GM19324 (cell line): Measurements from ENCODE around the gene SCLT1.
"Not testable (repeated sequence)": the region's sequence is repeated elsewhere in the genome, so short reads cannot be mapped to it uniquely, and the experiment has no call there.

Experiments
- ATAC-seq: cut with Tn5 transposase; IDR thresholded peaks from one replicate; pipeline ENCODE4 v1.9.1; 2021; ENCODE audit warnings: mild to moderate bottlenecking, moderate library complexity; ENCODE audit not compliant: unreplicated experiment, low FRiP score

SCLT1 gene

DNA sequence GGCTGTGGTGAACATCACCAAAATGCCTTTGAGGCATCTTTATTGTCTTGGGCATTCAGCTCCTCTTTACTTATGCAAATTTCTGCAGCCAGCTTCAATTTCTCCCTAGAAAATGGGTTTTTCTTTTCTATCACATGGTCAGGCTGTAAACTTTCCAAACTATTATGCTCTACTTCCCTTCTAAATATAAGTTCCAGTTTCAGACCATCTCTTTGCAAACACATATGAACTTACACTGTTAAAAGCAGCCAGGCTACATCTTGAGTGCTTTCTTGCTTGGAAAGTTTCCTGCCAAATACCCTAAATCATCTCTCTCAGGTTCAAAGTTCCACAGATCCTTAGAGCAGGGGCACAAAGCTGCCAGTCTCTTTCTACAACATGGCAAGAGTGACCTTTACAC lies 13.2 kb downstream of the SCLT1 start:
- ATAC-seq: no peak

DNA sequence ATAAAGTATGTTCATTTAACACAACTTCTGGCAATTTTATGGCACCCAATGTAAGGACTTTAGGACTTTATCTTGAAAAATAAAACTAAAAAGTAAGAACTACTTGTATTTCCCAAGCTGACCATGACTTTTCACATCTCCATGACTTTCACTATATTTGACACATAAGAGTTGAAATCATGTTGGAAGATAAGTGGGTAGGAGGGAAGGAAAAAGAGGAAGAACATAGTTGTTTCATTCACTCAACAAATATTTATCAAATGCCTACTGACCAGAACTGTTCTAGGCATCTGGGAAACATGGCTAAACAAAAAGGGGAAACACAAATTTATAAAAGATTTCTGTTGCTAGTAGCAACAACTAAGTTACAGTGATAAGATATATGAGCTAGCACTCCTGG lies 16.0 kb downstream of the SCLT1 start:
- no peak for ATAC-seq

DNA sequence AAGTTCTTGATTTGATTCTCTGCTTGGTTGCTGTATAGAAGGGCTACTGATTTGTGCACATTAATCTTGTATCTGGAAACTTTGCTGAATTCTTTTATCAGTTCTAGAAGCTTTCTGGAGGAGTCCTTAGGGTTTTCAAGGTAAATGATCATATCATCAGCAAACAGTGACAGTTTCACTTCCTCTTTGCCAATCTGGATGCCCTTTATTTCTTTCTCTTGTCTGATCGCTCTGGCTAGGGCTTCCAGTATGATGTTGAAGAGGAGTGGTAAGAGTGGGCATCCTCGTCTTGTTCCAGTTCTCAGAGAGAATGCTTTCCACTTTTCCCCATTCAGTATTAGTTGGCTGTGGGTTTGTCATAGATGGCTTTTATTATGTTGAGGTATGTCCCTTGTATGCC lies 23.8 kb downstream of the SCLT1 start:
- not testable (repeated sequence) for ATAC-seq

DNA sequence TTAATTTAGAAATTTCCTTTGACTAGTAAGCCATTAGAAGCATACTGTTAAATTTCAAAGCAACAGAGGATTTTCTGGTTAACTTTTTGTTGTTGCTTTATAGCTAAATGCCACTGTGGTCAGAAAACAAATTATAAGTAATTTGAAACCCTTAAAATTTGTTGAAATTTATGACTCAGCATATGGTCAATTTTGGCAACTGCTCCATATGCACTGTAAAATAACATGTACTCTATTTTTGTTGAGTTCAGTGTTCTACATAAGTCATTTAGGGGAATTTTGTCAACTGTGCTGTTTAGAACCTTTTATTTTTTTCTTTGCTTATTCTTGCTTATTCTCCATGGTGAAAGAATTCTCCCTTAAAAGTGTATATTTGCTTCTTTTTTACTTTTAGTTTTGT lies 28.6 kb downstream of the SCLT1 start:
- no peak for ATAC-seq

DNA sequence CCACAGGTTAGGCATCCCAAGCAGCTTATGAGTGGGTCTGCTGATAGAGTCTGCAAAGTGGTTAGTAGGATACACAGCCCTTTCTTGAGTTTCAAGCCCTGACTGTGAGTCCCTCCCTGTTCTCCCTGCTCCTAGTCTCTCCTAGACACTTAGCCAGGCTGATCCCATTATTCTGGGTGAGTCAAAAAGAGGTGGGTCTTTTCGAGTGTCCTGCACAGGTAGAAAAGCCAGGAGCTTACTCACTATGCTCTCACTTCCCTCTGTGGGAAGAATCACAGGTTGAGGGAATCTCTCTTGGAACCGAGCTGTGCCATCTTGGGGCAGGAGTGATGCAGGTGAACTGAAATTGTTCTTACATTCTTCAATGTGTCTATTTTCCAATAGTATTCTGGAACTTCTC lies 29.7 kb downstream of the SCLT1 start:
- ATAC-seq: no peak

DNA sequence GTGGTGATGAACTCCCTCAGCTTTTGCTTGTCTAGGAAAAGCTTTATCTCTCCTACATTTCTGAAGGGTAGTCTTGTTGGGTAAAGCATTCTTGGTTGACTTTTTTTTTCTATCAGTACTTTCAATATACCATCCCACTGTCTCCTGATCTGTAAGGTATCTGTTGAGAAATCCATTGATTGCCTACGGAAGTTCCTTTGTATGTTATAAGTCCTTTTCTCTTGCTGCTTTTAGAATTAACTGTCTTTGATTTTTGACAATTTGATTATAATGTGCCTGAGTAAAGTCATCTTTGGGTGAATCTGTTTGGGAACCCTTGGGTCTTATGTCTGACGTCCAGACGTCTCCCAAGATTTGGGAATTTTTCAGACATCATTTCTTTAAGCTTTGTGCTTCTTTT lies 30.8 kb downstream of the SCLT1 start:
- ATAC-seq: no peak

DNA sequence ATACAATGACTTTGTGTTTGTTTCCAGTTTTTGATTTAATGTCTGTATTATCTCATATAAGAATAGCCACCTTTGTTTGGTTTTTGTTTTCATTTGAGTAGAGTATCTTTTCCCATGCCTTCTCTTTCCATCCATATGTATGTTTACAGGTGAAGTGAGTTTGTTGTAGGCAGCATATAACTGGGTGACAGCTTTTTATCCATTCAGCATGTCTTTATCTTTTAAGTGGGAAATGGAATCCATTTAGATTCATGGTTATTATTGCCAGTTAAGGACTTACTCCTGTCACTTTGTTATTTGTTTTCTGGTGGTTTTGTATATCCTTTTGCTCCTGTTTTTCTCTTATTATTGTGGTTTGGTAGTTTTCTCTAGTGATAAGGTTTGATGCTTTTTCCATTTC lies 34.3 kb downstream of the SCLT1 start:
- no peak for ATAC-seq

DNA sequence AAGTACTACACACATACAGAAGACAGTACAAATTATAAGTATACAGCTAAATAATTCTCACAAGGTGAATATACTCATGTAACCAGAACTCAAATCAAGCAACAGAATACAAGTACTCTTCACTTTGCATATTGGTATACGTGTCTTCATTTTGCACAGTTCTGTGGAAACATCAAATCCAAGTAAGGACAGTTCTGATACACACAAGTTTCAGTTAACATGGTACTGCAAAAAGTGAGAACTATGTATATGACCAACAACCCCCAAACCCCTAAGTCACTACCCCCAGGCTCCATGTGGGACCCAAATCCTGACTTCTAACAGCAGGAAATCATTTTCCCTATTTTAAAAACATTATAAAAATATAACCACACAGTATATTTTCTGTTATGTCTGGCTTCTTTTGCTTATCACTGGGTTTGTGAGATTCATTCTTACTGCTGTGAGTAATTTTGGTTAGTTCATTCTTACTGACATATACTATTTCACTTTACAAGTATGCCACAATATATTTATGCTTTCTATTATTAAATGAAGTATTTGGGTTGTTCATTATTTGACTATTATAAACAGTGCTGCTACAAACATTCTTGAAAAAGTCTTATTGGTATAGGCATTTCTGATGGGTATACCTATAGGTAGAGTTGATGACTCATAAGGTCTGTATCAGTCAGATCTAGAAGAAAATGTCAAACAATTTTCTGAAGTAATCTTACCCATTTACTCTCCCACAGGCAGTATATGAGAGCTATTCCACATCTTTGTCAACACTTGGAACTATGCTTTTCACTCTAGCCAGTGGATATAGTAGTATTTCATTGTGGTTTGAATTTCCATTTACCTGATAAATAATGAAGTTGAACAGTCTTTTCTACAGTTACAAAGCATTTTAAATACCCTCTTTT lies 47.0 kb downstream of the SCLT1 start:
- ATAC-seq: no peak

DNA sequence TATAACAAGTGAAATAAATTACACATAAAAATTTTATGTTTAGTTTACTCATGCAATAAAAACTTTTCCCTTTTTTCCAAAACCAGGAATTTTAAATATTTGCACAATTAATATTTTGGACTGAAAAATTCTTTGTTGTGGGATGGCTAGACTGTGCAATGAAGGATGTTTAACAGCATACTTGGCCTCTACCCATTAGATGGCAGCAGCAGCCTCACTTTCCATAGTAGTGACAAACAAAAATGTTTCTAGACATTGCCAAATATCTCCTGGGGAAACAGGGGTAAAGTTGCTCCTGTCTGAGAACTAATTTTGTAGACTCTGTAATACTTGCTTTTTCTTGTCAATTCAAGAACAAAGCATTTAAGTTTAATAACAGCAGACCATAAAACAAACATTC lies 49.8 kb downstream of the SCLT1 start:
- no peak for ATAC-seq

DNA sequence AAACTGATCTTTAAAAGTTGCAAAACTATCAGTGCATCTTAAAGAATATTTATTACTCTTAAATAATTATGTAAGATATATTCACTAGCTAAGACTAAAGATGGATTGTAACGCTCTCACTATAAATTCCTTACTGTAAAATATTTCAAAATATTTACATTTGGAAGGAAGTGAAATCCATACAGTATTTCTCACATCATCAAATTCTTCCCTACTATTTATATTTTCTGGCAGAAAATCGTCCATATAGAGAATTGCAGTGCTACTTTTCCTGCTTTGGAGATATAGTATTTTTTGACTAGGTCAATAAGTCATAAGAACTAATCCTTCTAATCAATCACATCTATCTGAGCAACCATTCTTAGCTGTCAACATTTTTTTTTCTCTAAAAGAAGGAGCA lies 52.9 kb downstream of the SCLT1 start:
- ATAC-seq: no peak

DNA sequence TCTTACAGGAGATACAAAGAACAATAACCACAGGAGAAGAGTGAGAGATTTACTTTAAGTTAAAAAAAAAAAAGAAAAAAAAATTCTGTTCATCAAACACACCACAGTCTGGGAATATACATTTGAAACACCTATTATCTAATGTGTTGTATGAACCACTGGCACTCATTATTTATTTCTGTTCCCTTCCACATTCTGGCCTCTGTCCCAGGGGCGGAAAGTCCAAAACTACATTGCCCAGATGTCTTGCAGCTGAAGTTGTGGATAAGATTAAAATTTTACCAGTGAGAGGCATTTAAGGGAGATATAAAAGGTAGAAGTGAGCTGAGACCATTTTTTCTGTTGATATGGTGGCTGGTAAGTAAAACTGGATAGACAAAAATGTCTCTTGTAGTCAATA lies 56.2 kb downstream of the SCLT1 start:
- no peak for ATAC-seq

DNA sequence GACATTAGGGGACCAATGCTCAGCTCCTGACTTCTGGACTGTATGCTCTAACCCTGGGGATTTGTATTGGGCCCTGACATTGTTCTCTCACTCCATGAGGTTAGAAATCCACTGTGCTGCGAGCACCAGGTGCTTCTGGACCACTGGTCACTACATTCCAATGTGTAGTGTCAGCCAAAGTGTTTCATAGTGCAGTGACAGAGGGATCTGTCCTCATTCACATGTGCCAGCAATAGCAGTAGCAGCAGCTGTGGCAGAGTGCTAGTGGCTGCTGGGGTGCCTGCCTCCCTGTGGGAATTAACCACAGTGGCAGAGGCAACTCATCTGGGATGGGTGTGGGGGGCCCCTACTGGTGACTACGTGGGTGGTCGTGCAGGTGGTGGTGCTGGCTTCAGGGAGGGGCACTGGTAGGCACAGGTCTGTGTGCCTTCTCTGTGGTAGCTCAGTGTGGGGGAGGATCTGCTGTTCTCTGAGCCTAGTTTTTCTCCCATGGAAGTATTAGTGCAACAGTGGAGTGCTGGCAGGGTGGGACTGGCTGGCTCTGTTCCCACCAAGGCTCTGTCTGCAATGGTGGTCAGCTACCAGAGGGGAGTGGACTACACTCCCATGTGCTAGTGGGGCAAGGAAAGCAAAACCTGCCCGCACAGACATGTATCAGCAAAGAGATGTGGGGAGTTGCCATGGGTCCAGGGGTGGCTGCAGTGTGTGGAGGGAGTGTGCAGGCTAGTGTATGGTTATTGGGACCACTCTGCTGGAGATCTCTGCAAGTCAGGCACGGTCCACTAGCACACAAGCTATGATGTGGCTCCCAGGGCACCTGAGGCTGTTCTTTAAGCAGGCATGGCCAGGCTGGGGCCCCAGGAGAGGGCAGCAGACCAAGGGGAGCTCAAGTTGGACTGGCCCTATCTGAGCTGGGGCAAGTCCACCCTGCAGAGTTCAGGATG lies 78.5 kb downstream of the SCLT1 start:
- no peak for ATAC-seq

DNA sequence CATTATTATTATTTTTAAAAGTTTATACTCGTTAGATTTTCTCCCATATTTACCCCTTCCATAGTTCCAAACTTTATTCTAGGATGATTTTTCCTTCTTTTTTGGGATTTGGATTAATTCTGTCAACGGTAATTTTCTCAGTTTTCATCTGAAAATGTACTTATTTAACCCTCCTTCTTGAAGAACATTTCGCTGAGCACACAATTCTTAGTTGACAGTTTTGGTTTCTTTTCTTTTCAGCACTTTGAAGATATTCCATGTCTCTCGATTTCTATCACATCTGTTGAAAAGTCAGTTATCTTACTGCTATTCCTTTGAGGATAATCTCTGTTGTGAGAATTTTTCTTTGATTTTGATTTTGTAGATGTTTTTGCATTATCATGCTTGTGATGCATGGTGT lies 85.2 kb downstream of the SCLT1 start:
- ATAC-seq: no peak

DNA sequence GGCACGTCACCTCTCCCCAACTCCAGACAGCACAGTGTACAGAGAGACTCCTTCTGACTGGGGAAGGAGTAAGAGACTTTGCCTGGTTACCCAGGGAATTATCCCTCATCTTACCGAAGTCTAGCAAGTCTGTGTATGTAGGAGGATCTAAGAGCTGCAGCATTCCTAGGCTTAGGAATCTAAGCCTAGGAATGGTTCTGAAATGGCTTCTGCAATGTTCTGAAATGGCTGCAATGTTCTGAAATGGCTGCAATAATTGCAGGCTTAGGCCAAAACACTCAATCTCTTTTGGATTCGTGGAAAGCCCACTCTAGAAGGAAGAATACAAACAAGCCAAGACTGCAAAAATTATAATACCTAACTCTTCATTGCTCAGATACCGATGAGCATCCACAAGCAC lies 106.4 kb downstream of the SCLT1 start:
- ATAC-seq: no peak

DNA sequence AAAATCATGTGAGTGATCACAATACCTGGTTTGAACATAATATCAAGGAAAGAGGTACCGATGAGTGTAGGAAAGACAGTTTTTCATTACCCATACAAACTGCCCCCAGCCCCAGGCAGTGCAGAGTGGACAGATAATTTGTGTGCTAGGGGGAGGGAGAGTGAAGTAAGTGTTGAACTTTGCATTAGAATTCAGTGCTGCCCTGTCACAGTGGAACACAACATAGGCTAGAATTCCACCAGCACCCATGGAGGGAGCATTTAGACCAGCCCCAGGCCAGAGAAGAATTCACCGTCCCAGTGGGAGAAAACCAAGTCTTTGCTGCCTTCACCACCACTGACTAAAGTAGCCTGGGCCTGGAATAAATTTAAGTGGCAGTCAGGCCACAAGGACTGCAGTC lies 107.3 kb downstream of the SCLT1 start:
- ATAC-seq: no peak

DNA sequence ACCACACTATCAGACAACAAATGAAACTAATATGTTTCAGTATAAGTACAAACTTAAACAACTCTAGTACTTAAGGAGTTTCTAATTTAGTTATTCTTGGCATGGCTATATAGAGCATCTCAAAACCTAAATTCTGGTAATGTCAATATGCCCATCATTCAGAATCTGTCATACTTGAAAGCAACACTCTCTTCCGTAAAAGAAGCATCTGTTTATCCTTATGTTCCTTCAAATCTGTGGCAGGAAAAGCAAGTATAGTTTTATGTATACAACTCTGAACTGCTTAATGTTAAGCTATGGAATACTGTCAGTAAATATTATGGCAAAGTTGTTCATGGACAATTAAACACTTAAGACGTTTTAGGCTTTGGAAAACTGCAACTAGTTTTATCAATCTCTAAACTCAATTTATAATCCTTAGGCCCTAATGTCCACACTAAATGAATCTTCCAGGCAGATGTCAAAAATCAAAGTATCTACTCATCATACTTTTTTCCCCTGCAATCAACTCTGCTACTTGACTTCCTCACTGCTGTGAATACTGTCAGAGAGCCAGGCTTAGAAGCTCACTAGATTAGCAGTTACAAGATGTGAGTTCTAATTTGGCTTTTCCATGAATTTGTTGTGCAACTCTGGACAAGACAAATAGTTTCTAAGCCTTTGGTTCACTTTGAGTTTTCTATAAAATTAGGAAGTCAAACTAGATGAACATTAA lies 109.4 kb downstream of the SCLT1 start:
- ATAC-seq: no peak

DNA sequence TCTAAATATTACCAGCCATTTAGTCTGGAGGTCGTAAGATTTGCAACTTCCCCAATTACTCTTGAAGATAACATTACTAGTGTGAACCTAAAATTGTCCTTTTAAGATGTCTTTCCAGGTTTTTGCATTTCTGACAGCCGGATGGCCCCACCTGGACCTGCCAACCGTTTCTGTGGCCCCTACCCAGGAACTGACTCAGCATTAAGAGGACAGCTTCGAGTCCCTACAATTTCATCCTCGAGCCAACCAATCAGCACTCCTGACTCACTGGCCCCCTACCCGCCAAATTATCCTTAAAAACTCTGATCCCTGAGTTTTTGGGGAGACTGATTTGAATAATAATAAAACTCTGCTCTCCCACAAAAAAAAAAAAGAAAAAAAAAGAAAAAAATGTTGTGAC lies 112.0 kb downstream of the SCLT1 start:
- ATAC-seq: no peak

DNA sequence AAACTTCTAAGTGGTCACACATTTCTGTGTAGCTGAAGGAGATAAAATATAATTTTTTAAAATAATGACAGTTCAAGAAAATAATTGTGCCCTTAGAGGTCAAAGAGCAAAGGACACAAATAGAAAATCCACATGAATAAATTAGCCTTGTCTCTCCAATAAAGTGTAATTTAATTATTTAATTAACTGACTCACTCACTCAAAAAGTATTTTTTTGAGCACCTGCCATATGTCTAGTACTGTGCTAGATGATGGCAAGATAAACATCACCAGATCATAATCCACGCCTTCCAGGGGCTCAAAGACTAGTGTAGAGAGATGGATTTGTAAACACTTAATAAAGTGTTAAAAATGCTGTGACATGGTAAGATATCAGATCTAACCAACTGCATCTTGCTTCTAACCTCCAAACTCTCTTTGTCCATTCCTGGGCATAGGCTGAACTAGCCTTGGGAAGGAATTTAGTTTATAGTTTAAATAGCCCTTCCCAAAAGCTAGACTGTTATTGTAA lies 112.5 kb downstream of the SCLT1 start:
- no peak for ATAC-seq

DNA sequence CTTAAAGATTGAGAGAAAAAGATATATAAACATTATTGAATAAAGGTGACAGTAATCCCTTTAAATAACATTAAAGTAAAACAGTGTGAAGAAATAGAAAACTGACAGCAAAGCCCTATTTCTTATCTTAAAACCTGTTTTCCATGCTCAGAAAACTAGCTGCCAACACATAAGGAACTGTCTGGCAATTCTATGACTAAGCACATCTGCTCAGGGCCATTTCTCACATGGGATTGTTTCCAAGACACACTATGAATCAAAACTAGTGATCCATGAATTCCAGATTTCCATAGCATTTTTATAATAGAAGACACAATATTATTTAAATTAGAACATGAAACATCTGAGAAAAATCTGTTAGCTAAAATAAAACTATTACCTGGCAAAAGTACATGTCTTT lies 113.4 kb downstream of the SCLT1 start:
- no peak for ATAC-seq

DNA sequence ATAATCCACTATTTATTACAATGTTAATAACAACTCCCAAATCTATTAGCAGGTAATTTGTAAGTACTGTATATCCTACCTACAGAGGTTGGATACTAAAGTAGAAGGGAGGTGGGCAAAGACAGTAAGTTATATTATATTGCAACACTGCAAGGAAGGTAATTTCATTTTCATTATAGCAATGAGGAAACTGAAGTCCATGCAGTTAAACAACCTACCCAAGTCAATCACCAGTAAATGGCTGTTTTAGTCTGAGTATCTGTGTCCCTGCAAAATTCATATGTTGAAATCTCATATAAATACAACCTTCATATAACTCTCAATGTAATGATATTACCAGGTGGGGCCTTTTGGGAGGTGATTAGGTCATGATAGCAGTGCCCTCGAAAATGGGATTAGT lies 114.4 kb downstream of the SCLT1 start:
- no peak for ATAC-seq

DNA sequence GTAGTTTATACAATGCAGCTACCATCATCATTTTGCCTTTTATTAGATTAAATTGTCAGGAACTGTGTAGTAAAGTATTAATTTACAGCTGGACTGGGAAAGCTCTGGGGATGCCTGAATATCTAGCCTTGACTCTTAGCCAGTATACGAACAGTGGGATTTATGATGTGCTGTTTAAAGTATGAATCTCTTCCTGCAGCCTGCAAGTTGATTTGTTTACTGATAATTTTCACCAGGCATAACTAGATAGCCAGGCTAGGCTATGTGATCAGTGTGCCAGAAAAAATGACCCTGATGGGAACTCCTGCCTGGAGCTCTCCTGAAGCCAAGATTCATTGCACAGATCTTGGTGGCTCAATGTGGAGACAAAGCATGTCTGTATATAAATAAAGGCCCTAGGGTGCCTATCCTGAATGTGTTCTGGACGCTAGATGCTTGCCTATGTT lies 119.2 kb downstream of the SCLT1 start:
- ATAC-seq: no peak
